ENCODE results near the gene NCF2.

NCF2 gene

GRCh38 chr1:183609759-183610452, 19.6 kb upstream of the NCF2 start:
- no peak for DNase-seq

GRCh38 chr1:183609313-183609712, 19.1 kb upstream of the NCF2 start:
- DNase-seq = peak; percentile 10

GRCh38 chr1:183607322-183607980, 17.2 kb upstream of the NCF2 start:
- DNase-seq = no peak

- DNase-seq = no peak
These were observed 15.6 kb upstream of the NCF2 start for GRCh38 chr1:183605904-183606303.

GRCh38 chr1:183604815-183605214, 14.6 kb upstream of the NCF2 start:
- no peak for DNase-seq

- no peak for DNase-seq
These were observed 14.0 kb upstream of the NCF2 start for GRCh38 chr1:183604038-183604808.

GRCh38 chr1:183602510-183602909, 12.3 kb upstream of the NCF2 start:
- DNase-seq = no peak

GRCh38 chr1:183600634-183601033, 10.4 kb upstream of the NCF2 start:
- DNase-seq = no peak

- no peak for DNase-seq
These were observed 9.9 kb upstream of the NCF2 start for GRCh38 chr1:183600136-183600535.

GRCh38 chr1:183598386-183598785, 8.1 kb upstream of the NCF2 start:
- DNase-seq = no peak

GRCh38 chr1:183597656-183598347, 7.5 kb upstream of the NCF2 start:
- no peak for DNase-seq

GRCh38 chr1:183596500-183596899, 6.2 kb upstream of the NCF2 start:
- no peak for DNase-seq

- DNase-seq = no peak
These were observed 5.3 kb upstream of the NCF2 start for GRCh38 chr1:183595537-183595936.

GRCh38 chr1:183593356-183593755, 3.1 kb upstream of the NCF2 start:
- no peak for DNase-seq

- DNase-seq = no peak
These were observed 2.5 kb upstream of the NCF2 start for GRCh38 chr1:183592733-183593132.

- DNase-seq = peak; percentile 28
These were observed 400 bp downstream of the NCF2 start for GRCh38 chr1:183589874-183590243.

- DNase-seq = no peak
These were observed 875 bp downstream of the NCF2 start for GRCh38 chr1:183589384-183589783.

- DNase-seq = peak; percentile 39
These were observed 1.4 kb downstream of the NCF2 start for GRCh38 chr1:183588827-183589226.

- no peak for DNase-seq
These were observed 3.3 kb downstream of the NCF2 start for GRCh38 chr1:183586926-183587325.

GRCh38 chr1:183586455-183586854, 3.8 kb downstream of the NCF2 start:
- no peak for DNase-seq

- no peak for DNase-seq
These were observed 5.2 kb downstream of the NCF2 start for GRCh38 chr1:183585038-183585437.

- no peak for DNase-seq
These were observed 6.1 kb downstream of the NCF2 start for GRCh38 chr1:183584147-183584546.

- no peak for DNase-seq
These were observed 6.8 kb downstream of the NCF2 start for GRCh38 chr1:183583466-183583865.

All from CD4-positive, alpha-beta T cell treated with Interleukin-6 for 4 hours (primary cell).